GM12878 (cell line): ENCODE data around the gene SMG6. TPM values are rescaled to one million over a fixed set of nuclear protein-coding genes. Genes with fewer than 3 reads are reported as not detected.

Experiments
- BACH1 ChIP-seq: fragments of 450-650 bp; IDR thresholded peaks from 2 replicates; pipeline ENCODE4 v1.6.1; 2017; ENCODE audit warnings: mild to moderate bottlenecking, borderline replicate concordance
- BRCA1 ChIP-seq: IDR thresholded peaks from 2 replicates; pipeline ENCODE4 v1.6.1; 2011; ENCODE audit warnings: low read depth, low read length, improper control_type of control experiment
- E4F1 ChIP-seq: fragments of 450-650 bp; IDR thresholded peaks from 2 replicates; pipeline ENCODE4 v1.6.1; 2018; ENCODE audit warnings: borderline replicate concordance, mild to moderate bottlenecking; ENCODE audit not compliant: partially characterized antibody
- EGR1 ChIP-seq, 2 experiments: IDR thresholded peaks; 1 replicate in 1 of 2; 2 replicates in 1 of 2; pipeline ENCODE4 v1.6.1; 2011 to 2012; ENCODE audit warnings: low read depth in 2 of 2, low read length in 2 of 2, borderline replicate concordance in 1 of 2, mild to moderate bottlenecking in 1 of 2, moderate library complexity in 1 of 2
- EZH2 ChIP-seq: IDR thresholded peaks from 2 replicates; pipeline ENCODE4 v1.6.1; 2012; ENCODE audit warnings: low read depth, mild to moderate bottlenecking, control low read depth, inconsistent platforms, low read length, borderline replicate concordance; ENCODE audit not compliant: control insufficient read depth
- FOXM1 ChIP-seq: IDR thresholded peaks from 2 replicates; pipeline ENCODE4 v1.6.1; 2012; ENCODE audit warnings: low read depth, mild to moderate bottlenecking, inconsistent platforms, low read length, moderate library complexity
- GABPA ChIP-seq: IDR thresholded peaks from 2 replicates; pipeline ENCODE4 v1.6.1; 2014; ENCODE audit warnings: antibody characterized with exemption, low read depth, mild to moderate bottlenecking, inconsistent platforms
- HCFC1 ChIP-seq: fragments of 150-350 bp; IDR thresholded peaks from 2 replicates; pipeline ENCODE4 v1.6.1; 2014; ENCODE audit warnings: low read length
- IKZF2 ChIP-seq, 2 experiments: fragments of 450-650 bp; IDR thresholded peaks; 2 replicates each; pipeline ENCODE4 v1.6.1; 2017; ENCODE audit warnings: mild to moderate bottlenecking in 2 of 2, moderate library complexity in 2 of 2
- JUND ChIP-seq: IDR thresholded peaks from 2 replicates; pipeline ENCODE4 v1.6.1; 2012; ENCODE audit warnings: low read depth, mild to moderate bottlenecking, low read length, improper control_type of control experiment, moderate library complexity
- KAT2A ChIP-seq: conservative IDR thresholded peaks from 2 replicates; pipeline ENCODE4 v1.6.1; 2011; ENCODE audit warnings: low read depth, low read length; ENCODE audit not compliant: control insufficient read depth
- MEF2B ChIP-seq: fragments of 450-650 bp; IDR thresholded peaks from 2 replicates; pipeline ENCODE4 v1.6.1; 2018; ENCODE audit warnings: mild to moderate bottlenecking, moderate library complexity; ENCODE audit not compliant: partially characterized antibody, poor library complexity, severe bottlenecking
- MTA2 ChIP-seq: fragments of 450-650 bp; IDR thresholded peaks from 2 replicates; pipeline ENCODE4 v1.6.1; 2016; ENCODE audit warnings: low read depth, mild to moderate bottlenecking, moderate library complexity
- MXI1 ChIP-seq: fragments of 150-350 bp; IDR thresholded peaks from 2 replicates; pipeline ENCODE4 v1.6.1; 2011; ENCODE audit warnings: low read depth, mild to moderate bottlenecking, inconsistent platforms, low read length, improper control_type of control experiment
- MYC ChIP-seq: IDR thresholded peaks from 2 replicates; pipeline ENCODE4 v1.6.1; 2011; ENCODE audit warnings: mild to moderate bottlenecking, low read length, moderate library complexity, inconsistent platforms; ENCODE audit not compliant: insufficient read depth, insufficient replicate concordance, insufficient read length, severe bottlenecking
- NFYA ChIP-seq: IDR thresholded peaks from 2 replicates; pipeline ENCODE4 v1.6.1; 2011; ENCODE audit warnings: low read depth, mild to moderate bottlenecking, low read length, improper control_type of control experiment, borderline replicate concordance
- NR2C2 ChIP-seq: IDR thresholded peaks from 2 replicates; pipeline ENCODE4 v1.6.1; 2011; ENCODE audit warnings: borderline replicate concordance, low read depth; ENCODE audit not compliant: control insufficient read depth, insufficient read length
- NR2F1 ChIP-seq: fragments of 450-650 bp; conservative IDR thresholded peaks from 2 replicates; pipeline ENCODE4 v1.6.1; 2017; ENCODE audit warnings: mild to moderate bottlenecking
- POLR2A ChIP-seq: IDR thresholded peaks from 2 replicates; pipeline ENCODE4 v1.6.1; 2011; ENCODE audit warnings: low read depth, mild to moderate bottlenecking, low read length
- RFX5 ChIP-seq: IDR thresholded peaks from 2 replicates; pipeline ENCODE4 v1.6.1; 2011; ENCODE audit warnings: low read depth, low read length, improper control_type of control experiment
- SMAD1 ChIP-seq: fragments of 450-650 bp; IDR thresholded peaks from 2 replicates; pipeline ENCODE4 v1.6.1; 2018; ENCODE audit warnings: mild to moderate bottlenecking, low read depth; ENCODE audit not compliant: partially characterized antibody
- SMC3 ChIP-seq: IDR thresholded peaks from 2 replicates; pipeline ENCODE4 v1.6.1; 2011; ENCODE audit warnings: low read length, improper control_type of control experiment, borderline replicate concordance
- SREBF1 ChIP-seq: IDR thresholded peaks from 2 replicates; pipeline ENCODE4 v1.6.1; 2012; ENCODE audit warnings: mild to moderate bottlenecking, low read length
- SRF ChIP-seq, 2 experiments: IDR thresholded peaks; 2 replicates each; pipeline ENCODE4 v1.6.1; 2011; ENCODE audit warnings: low read depth in 2 of 2, low read length in 2 of 2, mild to moderate bottlenecking in 1 of 2, moderate library complexity in 1 of 2
- USF2 ChIP-seq: IDR thresholded peaks from 2 replicates; pipeline ENCODE4 v1.6.1; 2011; ENCODE audit warnings: low read depth, low read length, improper control_type of control experiment, borderline replicate concordance
- YY1 ChIP-seq: IDR thresholded peaks from 2 replicates; pipeline ENCODE4 v1.6.1; 2011; ENCODE audit warnings: low read depth, mild to moderate bottlenecking, low read length
- ZNF207 ChIP-seq: fragments of 450-650 bp; IDR thresholded peaks from 2 replicates; pipeline ENCODE4 v1.6.1; 2014; ENCODE audit warnings: antibody characterized with exemption, mild to moderate bottlenecking, borderline replicate concordance
- ZNF274 ChIP-seq: IDR thresholded peaks from one replicate; pipeline ENCODE4 v1.8.0; 2011; ENCODE audit not compliant: insufficient read length, insufficient read depth
- polyA plus RNA-seq, 11 experiments: library from polyadenylated mRNA; depleted of rRNA in 4 of 11; unstranded in 6 of 11; stranded (reverse) in 5 of 11; fragments of >200 nt; fragmentation: Nextera tagmentation in 4 of 11; fragmentation: Illumina TruSeq in 1 of 11; extraction: Ambion mirVana in 4 of 11; extraction: Trizol in 1 of 11; gene quantifications; 1 replicate in 1 of 11; 2 replicates in 10 of 11; pipeline versions ENCODE4 v1.2.1 to v1.2.3, GENCODE V29; 2011 to 2016; ENCODE audit warnings: inconsistent platforms in 2 of 11, missing spikeins in 2 of 11, low read depth in 1 of 11
- total RNA-seq, 4 experiments: library from RNA; depleted of rRNA in 3 of 4; stranded (reverse); fragments of >200 nt in 3 of 4; fragmentation: Illumina TruSeq in 1 of 4; extraction: Trizol in 1 of 4; gene quantifications; 2 replicates each; pipeline versions ENCODE4 v1.2.1 to v1.2.3, GENCODE V29; 2013 to 2021

The SMG6 gene
- total and polyA plus RNA-seq, 10 of the 15 experiments (the other 5 are each of a cell fraction or from before 2014, with no cell fraction given): 0.58 to 28.7 (median 15.7) TPM

GRCh38 chr17:2336215-2336851 lies 32.7 kb upstream of the SMG6 start, which contains the start of gene TSR1 (continued):
- peak; percentile 98 for TF ChIP-seq MXI1
- no peak for TF ChIP-seq ZNF274
- TF ChIP-seq ZNF207: peak; percentile 78
- peak; percentile 98 for TF ChIP-seq GABPA
- TF ChIP-seq IKZF2 (IDR thresholded peaks at IDR 0.05): peak; percentile 56 to 62
- peak; percentile 77 for TF ChIP-seq HCFC1
- TF ChIP-seq RFX5: peak; percentile 14; the same call in 1 of the 2 replicates
- peak; percentile 81 for TF ChIP-seq SREBF1
- peak; percentile 54 for TF ChIP-seq BRCA1
- TF ChIP-seq NR2F1: peak; percentile 29; the same call in 1 of the 2 replicates
- TF ChIP-seq NR2C2: peak; percentile 41
- TF ChIP-seq USF2: no peak
- no peak for TF ChIP-seq FOXM1
- peak; percentile 23; the same call in 1 of the 2 replicates for TF ChIP-seq SMC3
- TF ChIP-seq E4F1: no peak
- TF ChIP-seq MYC: peak; percentile 92
- TF ChIP-seq MEF2B: peak; percentile 51
- TF ChIP-seq EGR1 (IDR thresholded peaks at IDR 0.05; ENCODE audit: borderline replicate concordance in 1 of 2, low read depth in 2 of 2, low read length in 2 of 2): 0 out of 3 replicates have a peak, but pooled peaks of 1 of the 2 experiments have one; percentile 10
- TF ChIP-seq SMAD1: peak; percentile 46
- no peak for TF ChIP-seq JUND
- no peak for TF ChIP-seq BACH1
- TF ChIP-seq NFYA: no peak
- peak; percentile 94 for TF ChIP-seq POLR2A
- TF ChIP-seq KAT2A: no peak
- TF ChIP-seq MTA2: peak; percentile 90
- TF ChIP-seq SRF (IDR thresholded peaks at IDR 0.05; ENCODE audit: low read depth in 2 of 2, low read length in 2 of 2): 0 out of 4 replicates have a peak, but pooled peaks of 1 of the 2 experiments have one; percentile 54
- peak; percentile 98 for TF ChIP-seq YY1
- TF ChIP-seq EZH2: no peak
